Measurements from ENCODE around the gene TOMM5. TPM values are rescaled to one million over a fixed set of nuclear protein-coding genes. Genes with fewer than 3 reads are reported as not detected.

The TOMM5 gene
- total RNA-seq, 1 donor from 2014 or later: 77.8 TPM

DNA sequence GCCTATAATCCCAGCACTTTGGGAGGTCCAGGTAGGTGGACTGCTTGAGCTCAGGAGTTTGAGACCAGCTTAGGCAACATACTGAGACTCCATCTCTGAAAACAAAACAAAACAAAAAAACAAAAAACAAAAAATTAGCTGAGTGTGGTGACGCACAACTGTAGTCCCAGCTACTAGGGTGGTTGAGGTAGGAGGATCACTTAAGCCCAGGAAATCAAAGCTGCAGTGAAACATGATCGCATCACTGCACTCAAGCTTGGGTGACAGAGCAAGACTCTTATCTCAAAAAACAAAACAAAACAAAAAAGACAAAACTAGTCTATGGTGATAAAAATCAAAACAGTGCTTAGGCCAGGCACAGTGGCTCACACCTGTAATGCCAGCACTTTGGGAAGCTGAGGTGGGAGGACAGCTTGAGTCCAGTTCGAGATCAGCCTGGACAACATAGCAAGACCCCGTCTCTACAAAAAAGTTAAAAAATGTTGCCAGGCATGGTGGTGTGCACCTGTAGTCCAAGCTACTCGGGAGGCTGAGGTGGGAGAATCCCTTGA lies 45.0 kb downstream of the TOMM5 start:
- ATAC-seq (ENCODE audit: low read depth) (no peak), DNase-seq (no peak)
- H3K27me3 Mint-ChIP-seq: no peaks in the 10 kb centered on the region
- peaks cover 7% of the 10 kb centered on the region for H3K36me3 Mint-ChIP-seq (ENCODE audit: low read depth)
- ChIA-PET CTCF (interaction anchor here (0.6 kb wide), 1 partner anchor 37 kb away, joined by 3 read pairs; no protein-coding TSS in a partner anchor), POLR2A (no interaction called here)
- H3K9me3 Mint-ChIP-seq: no peaks in the 10 kb centered on the region
- TF ChIP-seq, protein P1, sequence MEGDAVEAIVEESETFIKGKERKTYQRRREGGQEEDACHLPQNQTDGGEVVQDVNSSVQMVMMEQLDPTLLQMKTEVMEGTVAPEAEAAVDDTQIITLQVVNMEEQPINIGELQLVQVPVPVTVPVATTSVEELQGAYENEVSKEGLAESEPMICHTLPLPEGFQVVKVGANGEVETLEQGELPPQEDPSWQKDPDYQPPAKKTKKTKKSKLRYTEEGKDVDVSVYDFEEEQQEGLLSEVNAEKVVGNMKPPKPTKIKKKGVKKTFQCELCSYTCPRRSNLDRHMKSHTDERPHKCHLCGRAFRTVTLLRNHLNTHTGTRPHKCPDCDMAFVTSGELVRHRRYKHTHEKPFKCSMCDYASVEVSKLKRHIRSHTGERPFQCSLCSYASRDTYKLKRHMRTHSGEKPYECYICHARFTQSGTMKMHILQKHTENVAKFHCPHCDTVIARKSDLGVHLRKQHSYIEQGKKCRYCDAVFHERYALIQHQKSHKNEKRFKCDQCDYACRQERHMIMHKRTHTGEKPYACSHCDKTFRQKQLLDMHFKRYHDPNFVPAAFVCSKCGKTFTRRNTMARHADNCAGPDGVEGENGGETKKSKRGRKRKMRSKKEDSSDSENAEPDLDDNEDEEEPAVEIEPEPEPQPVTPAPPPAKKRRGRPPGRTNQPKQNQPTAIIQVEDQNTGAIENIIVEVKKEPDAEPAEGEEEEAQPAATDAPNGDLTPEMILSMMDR (IDR thresholded peaks at IDR 0.05): no peak
- H3K4me3 Mint-ChIP-seq: no peak overlapping the region
- no peak overlapping the region for H3K27ac Mint-ChIP-seq
- H3K4me1 Mint-ChIP-seq: peaks cover 42% of the 10 kb centered on the region
- intact Hi-C loops (cut with micrococcal nuclease): loop anchor here (2.0 kb wide), 1 partner anchor 19 kb away; no protein-coding TSS in a partner anchor

DNA sequence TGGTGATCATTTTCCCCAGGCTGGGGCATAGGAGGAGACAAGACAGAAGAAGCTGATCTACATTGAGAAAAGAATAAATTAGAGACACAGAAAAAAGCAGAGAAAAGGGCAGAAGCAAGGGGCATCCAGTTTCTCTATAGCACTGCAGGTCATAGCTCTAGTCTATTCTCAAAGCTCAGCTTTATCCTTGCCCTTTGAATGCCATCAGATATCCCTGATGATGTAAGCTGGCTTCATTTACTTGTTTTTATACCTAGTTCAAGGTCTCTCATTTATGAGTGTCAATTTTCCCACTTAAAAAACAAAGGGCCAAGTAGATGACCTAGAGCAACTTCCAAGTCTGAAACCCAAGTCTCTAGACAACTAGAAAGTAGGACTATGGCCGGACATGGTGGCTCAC lies 48.9 kb downstream of the TOMM5 start:
- TF ChIP-seq, protein P1 (IDR thresholded peaks at IDR 0.05): no peak
- Mint-ChIP-seq H3K27me3 (no peaks in the 10 kb centered on the region), H3K9me3 (no peaks in the 10 kb centered on the region), H3K4me1 (peaks cover 41% of the 10 kb centered on the region), H3K4me3 (no peak overlapping the region), H3K36me3 (ENCODE audit: low read depth) (peaks cover 38% of the 10 kb centered on the region), H3K27ac (no peak overlapping the region)
- DNase-seq (no peak), ATAC-seq (ENCODE audit: low read depth) (no peak)
- intact Hi-C loops (cut with micrococcal nuclease): no loop called here
- POLR2A ChIA-PET: no interaction called here
- CTCF ChIA-PET: no interaction called here

DNA sequence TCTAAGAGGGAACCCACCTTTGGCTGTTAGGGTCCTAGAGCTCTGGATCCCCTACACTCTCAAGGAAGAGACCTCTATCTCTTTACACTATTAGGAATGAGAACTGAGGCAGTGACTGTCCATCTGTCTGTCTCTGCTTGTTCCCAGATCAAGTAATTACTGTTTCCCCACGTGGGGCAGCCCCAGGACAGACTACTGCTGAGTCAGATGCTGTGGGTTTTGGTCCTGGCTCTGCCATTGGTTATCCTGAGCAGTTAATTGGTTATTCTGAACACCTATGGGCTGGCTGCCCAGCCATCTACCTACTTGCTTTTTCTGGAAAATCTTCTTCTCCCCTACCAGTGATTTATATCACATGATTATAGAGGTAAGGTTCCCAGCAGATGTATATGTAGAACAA lies 49.5 kb downstream of the TOMM5 start:
- DNase-seq (no peak), ATAC-seq (ENCODE audit: low read depth) (no peak)
- H3K36me3 Mint-ChIP-seq (ENCODE audit: low read depth): peaks cover 42% of the 10 kb centered on the region
- H3K4me3 Mint-ChIP-seq: no peak overlapping the region
- no peaks in the 10 kb centered on the region for H3K27me3 Mint-ChIP-seq
- ChIA-PET CTCF (no interaction called here), POLR2A (interaction anchor here (0.7 kb wide), 1 partner anchor 13 kb away, joined by 3 read pairs; no protein-coding TSS in a partner anchor)
- intact Hi-C loops (cut with micrococcal nuclease): no loop called here
- peaks cover 38% of the 10 kb centered on the region for H3K4me1 Mint-ChIP-seq
- TF ChIP-seq, protein P1 (IDR thresholded peaks at IDR 0.05): no peak
- no peak overlapping the region for H3K27ac Mint-ChIP-seq
- H3K9me3 Mint-ChIP-seq: no peaks in the 10 kb centered on the region

DNA sequence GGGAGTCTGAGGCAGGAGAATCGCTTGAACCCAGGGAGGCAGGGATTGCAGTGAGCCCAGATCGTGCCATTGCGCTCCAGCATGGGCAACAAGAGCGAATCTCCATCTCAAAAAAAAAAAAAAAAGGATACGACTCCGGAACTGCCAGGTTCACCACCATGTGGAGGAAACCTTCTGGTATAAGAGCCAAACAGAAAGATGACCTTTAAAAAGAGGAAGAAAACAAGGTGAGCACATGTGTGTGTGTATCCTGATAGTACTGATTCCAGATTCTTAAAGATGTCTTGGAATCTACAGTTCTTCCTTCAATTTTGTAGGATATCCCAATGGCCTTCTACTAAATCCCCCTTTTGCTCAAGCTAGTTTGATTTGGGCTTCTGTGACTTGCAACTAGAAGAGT lies 49.9 kb downstream of the TOMM5 start:
- POLR2A ChIA-PET: interaction anchor here (0.7 kb wide), 1 partner anchor 13 kb away, joined by 3 read pairs; no protein-coding TSS in a partner anchor
- TF ChIP-seq, protein P1 (IDR thresholded peaks at IDR 0.05): no peak
- Mint-ChIP-seq H3K27me3 (no peaks in the 10 kb centered on the region), H3K27ac (no peak overlapping the region), H3K4me1 (peaks cover 34% of the 10 kb centered on the region), H3K36me3 (ENCODE audit: low read depth) (peaks cover 46% of the 10 kb centered on the region), H3K9me3 (no peaks in the 10 kb centered on the region), H3K4me3 (no peak overlapping the region)
- CTCF ChIA-PET: no interaction called here
- ATAC-seq (ENCODE audit: low read depth) (no peak), DNase-seq (no peak)
- intact Hi-C loops (cut with micrococcal nuclease): no loop called here

DNA sequence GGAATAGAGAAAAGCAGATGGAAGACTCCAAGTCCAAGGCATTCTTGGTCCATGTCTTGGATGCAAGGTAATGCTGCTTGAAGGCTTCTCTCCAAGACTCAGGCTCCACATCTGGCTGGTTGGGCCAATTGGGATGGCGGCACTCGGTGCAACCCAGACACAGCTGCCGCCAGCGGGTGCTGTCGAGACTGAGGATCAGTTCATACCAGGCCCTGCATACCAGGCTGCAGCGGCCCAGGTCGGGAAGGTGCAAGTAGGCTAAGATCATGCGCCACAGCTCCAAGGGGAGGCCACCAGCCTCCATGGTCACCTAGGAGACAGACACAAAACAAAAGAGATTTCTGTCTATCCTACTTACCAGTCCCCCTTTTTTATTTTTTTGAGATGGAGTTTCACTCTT lies 50.9 kb downstream of the TOMM5 start:
- ATAC-seq (ENCODE audit: low read depth) (no peak), DNase-seq (no peak)
- intact Hi-C loops (cut with micrococcal nuclease): no loop called here
- ChIA-PET CTCF (no interaction called here), POLR2A (no interaction called here)
- no peaks in the 10 kb centered on the region for H3K27me3 Mint-ChIP-seq
- H3K36me3 Mint-ChIP-seq (ENCODE audit: low read depth): peaks cover 57% of the 10 kb centered on the region
- TF ChIP-seq, protein P1 (IDR thresholded peaks at IDR 0.05): no peak
- H3K4me3 Mint-ChIP-seq: no peak overlapping the region
- no peak overlapping the region for H3K27ac Mint-ChIP-seq
- no peaks in the 10 kb centered on the region for H3K9me3 Mint-ChIP-seq
- peaks cover 25% of the 10 kb centered on the region for H3K4me1 Mint-ChIP-seq
